Prostate gland (tissue), 2 donors: ENCODE measurements around the gene PSKH1. TPM values are rescaled to one million over a fixed set of nuclear protein-coding genes. Genes with fewer than 3 reads are reported as not detected.
A peak's percentile ranks its signal among the peaks of the same experiment; 100 is the strongest.

Experiments used
- DNase-seq: peaks from one replicate; pipeline ENCODE4 v3.0.0-alpha.2; 2019; ENCODE audit warnings: low spot score
- H3K27ac ChIP-seq, 2 donors: fragments of 200-600 bp; sonication (generic); 2 replicates each; pipeline ENCODE4 v1.5.1; 2017 to 2019
- H3K27me3 ChIP-seq: fragments of 200-600 bp; sonication (generic); replicated peaks from 2 replicates; pipeline ENCODE4 v1.5.1; 2019; ENCODE audit not compliant: insufficient read depth
- H3K36me3 ChIP-seq, 2 donors: fragments of 200-600 bp; sonication (generic); 1 replicate in 1 of 2; 2 replicates in 1 of 2; pipeline versions ENCODE4 v1.5.1 to v1.8.1; 2017 to 2019
- H3K4me1 ChIP-seq: fragments of 200-600 bp; sonication (generic); replicated peaks from 2 replicates; pipeline ENCODE4 v1.5.1; 2019
- H3K4me3 ChIP-seq, 2 donors: fragments of 200-600 bp; sonication (generic); 2 replicates each; pipeline ENCODE4 v1.5.1; 2017 to 2019
- H3K9me3 ChIP-seq: fragments of 200-600 bp; sonication (generic); 2 replicates; pipeline ENCODE4 v1.5.1; 2017
- CTCF ChIP-seq, 4 experiments: fragments of 200-600 bp in 2 of 4; fragments of 450-650 bp in 2 of 4; sonication (generic) in 2 of 4; IDR thresholded peaks; 1 replicate in 3 of 4; 2 replicates in 1 of 4; pipeline ENCODE4 v1.5.1; 2016 to 2019; ENCODE audit warnings: antibody characterized with exemption in 4 of 4, mild to moderate bottlenecking in 2 of 4, moderate library complexity in 2 of 4
- POLR2A ChIP-seq: fragments of 450-650 bp; IDR thresholded peaks from one replicate; pipeline ENCODE4 v1.6.1; 2016; ENCODE audit warnings: antibody characterized with exemption, mild to moderate bottlenecking
- POLR2AphosphoS5 ChIP-seq: sonication (generic); formaldehyde crosslinking; IDR thresholded peaks from one replicate; pipeline ENCODE4 v1.6.1; 2017; ENCODE audit warnings: antibody characterized with exemption
- WGBS: methylation state at CpG from one replicate; pipeline ENCODE4 v1.1.5; 2018; 5-methylcytosine and 5-hydroxymethylcytosine counted together
- intact Hi-C: fragments of 100-400 bp; cut with DNase I; formaldehyde crosslinking; loops from one replicate; pipeline ENCODE4 v1.14.2; 2022
- total RNA-seq, 2 donors: library from RNA; depleted of rRNA; stranded (reverse); fragments of >200 nt; gene quantifications; one replicate each; pipeline ENCODE4 v1.1.0, GENCODE V29; 2016

The PSKH1 gene
- total RNA-seq, 2 donors from 2014 or later, result 16.7 to 53.2 TPM

- intact Hi-C loops, result loop anchor here (5.0 kb wide), 1 partner anchor 254 kb away; no protein-coding TSS in a partner anchor
- Histone ChIP-seq H3K4me3 (no peak overlapping the region), H3K27me3 (no peaks in the 10 kb centered on the region), H3K4me1 (peaks cover 12% of the 10 kb centered on the region), H3K36me3 (no peaks in the 10 kb centered on the region), H3K27ac (peak overlapping the region; percentile 65 to 76), H3K9me3 (no peaks in the 10 kb centered on the region)
- TF ChIP-seq POLR2AphosphoS5 (peak; percentile 80), POLR2A (no peak), CTCF (IDR thresholded peaks at IDR 0.05) (no peak)
- 35% methylated on average over 10 of the region's 13 CpGs for WGBS
- peak; percentile 70 for DNase-seq
These were observed 33.2 kb downstream of the PSKH1 start for GRCh38 chr16:67926181-67926750.

GRCh38 chr16:67927131-67927941, 34.3 kb downstream of the PSKH1 start:
- no peaks in the 10 kb centered on the region for H3K36me3 ChIP-seq
- 90% methylated on average over 22 of the region's 22 CpGs for WGBS
- TF ChIP-seq POLR2AphosphoS5 (no peak), CTCF (IDR thresholded peaks at IDR 0.05) (no peak), POLR2A (no peak)
- intact Hi-C loops, result loop anchor here (5.0 kb wide), 1 partner anchor 255 kb away; no protein-coding TSS in a partner anchor
- H3K27me3 ChIP-seq, result no peaks in the 10 kb centered on the region
- H3K4me1 ChIP-seq, result peaks cover 12% of the 10 kb centered on the region
- H3K9me3 ChIP-seq, result no peaks in the 10 kb centered on the region
- DNase-seq, result no peak
- no peak overlapping the region for H3K4me3 ChIP-seq
- peak overlapping the region in 1 of 2 donors; percentile 76 for H3K27ac ChIP-seq

GRCh38 chr16:67928147-67928546, 35.1 kb downstream of the PSKH1 start:
- no peak for DNase-seq
- H3K27ac ChIP-seq, result no peak overlapping the region
- no peaks in the 10 kb centered on the region for H3K27me3 ChIP-seq
- no peak for TF ChIP-seq POLR2AphosphoS5
- TF ChIP-seq POLR2A, result no peak
- no peak for TF ChIP-seq CTCF (IDR thresholded peaks at IDR 0.05)
- WGBS, result 75% methylated on average over 7 of the region's 7 CpGs
- no peak overlapping the region for H3K4me3 ChIP-seq
- H3K9me3 ChIP-seq, result no peaks in the 10 kb centered on the region
- intact Hi-C loops, result loop anchor here (1.0 to 5.0 kb wide), 2 partner anchors 45 to 256 kb away; no protein-coding TSS in a partner anchor
- H3K36me3 ChIP-seq, result no peaks in the 10 kb centered on the region
- H3K4me1 ChIP-seq, result peaks cover 12% of the 10 kb centered on the region

GRCh38 chr16:67928561-67929364, 35.7 kb downstream of the PSKH1 start:
- Histone ChIP-seq H3K4me1 (peaks cover 12% of the 10 kb centered on the region), H3K9me3 (no peaks in the 10 kb centered on the region), H3K36me3 (no peaks in the 10 kb centered on the region), H3K27me3 (no peaks in the 10 kb centered on the region), H3K4me3 (no peak overlapping the region), H3K27ac (no peak overlapping the region)
- intact Hi-C loops, result loop anchor here (1.0 to 5.0 kb wide), 2 partner anchors 45 to 256 kb away; no protein-coding TSS in a partner anchor
- 46% methylated on average over 15 of the region's 16 CpGs for WGBS
- TF ChIP-seq POLR2A (no peak), POLR2AphosphoS5 (peak; percentile 40), CTCF (IDR thresholded peaks at IDR 0.05) (peak; percentile 60 to 94 (median 83))
- peak; percentile 62 for DNase-seq
